GM19455 (cell line): ENCODE measurements around the gene TIMM44.
"Not testable (repeated sequence)": the region's sequence is repeated elsewhere in the genome, so short reads cannot be mapped to it uniquely, and the experiment has no call there.

Source experiments
- ATAC-seq: cut with Tn5 transposase; IDR thresholded peaks from one replicate; pipeline ENCODE4 v1.9.1; 2021; ENCODE audit not compliant: unreplicated experiment

Gene TIMM44

GRCh38 chr19:7902796-7903243 is 40.6 kb downstream of the TIMM44 start:
- ATAC-seq, result no peak

GRCh38 chr19:7901337-7901736 is 42.1 kb downstream of the TIMM44 start:
- ATAC-seq, result no peak

- no peak for ATAC-seq
These were observed 42.5 kb downstream of the TIMM44 start for GRCh38 chr19:7900931-7901330.

GRCh38 chr19:7900401-7900870 is 43.0 kb downstream of the TIMM44 start:
- ATAC-seq, result no peak

GRCh38 chr19:7899751-7900378 is 43.6 kb downstream of the TIMM44 start:
- no peak for ATAC-seq

- no peak for ATAC-seq
These were observed 44.5 kb downstream of the TIMM44 start for GRCh38 chr19:7898967-7899366.

GRCh38 chr19:7897292-7897691 is 46.2 kb downstream of the TIMM44 start:
- ATAC-seq, result no peak

GRCh38 chr19:7895565-7895964 is 47.9 kb downstream of the TIMM44 start:
- ATAC-seq, result no peak

GRCh38 chr19:7894612-7895309 is 48.7 kb downstream of the TIMM44 start:
- ATAC-seq, result no peak

- not testable (repeated sequence) for ATAC-seq
These were observed 49.9 kb downstream of the TIMM44 start for GRCh38 chr19:7893362-7894101.

- no peak for ATAC-seq
These were observed 54.6 kb downstream of the TIMM44 start for GRCh38 chr19:7888826-7889217.

- no peak for ATAC-seq
These were observed 55.2 kb downstream of the TIMM44 start, which contains the start of gene LRRC8E for GRCh38 chr19:7888145-7888825. Gene LRRC8E, plus strand, starts transcription at chr19:7888510. Its CDS starts 7,094 bp downstream, at chr19:7895604.

GRCh38 chr19:7887408-7888144 is 55.9 kb downstream of the TIMM44 start:
- ATAC-seq, result no peak

- ATAC-seq, result no peak
These were observed 57.6 kb downstream of the TIMM44 start for GRCh38 chr19:7885818-7886217.

GRCh38 chr19:7883796-7884570 is 59.5 kb downstream of the TIMM44 start:
- ATAC-seq, result no peak

- ATAC-seq, result no peak
These were observed 60.4 kb downstream of the TIMM44 start for GRCh38 chr19:7883105-7883504.

- no peak for ATAC-seq
These were observed 61.6 kb downstream of the TIMM44 start for GRCh38 chr19:7881910-7882309.

- no peak for ATAC-seq
These were observed 63.6 kb downstream of the TIMM44 start for GRCh38 chr19:7879836-7880235.

GRCh38 chr19:7879111-7879807 is 64.2 kb downstream of the TIMM44 start:
- no peak for ATAC-seq
